H9 (cell line): Measurements from ENCODE around the gene ROBO1. TPM values are rescaled to one million over a fixed set of nuclear protein-coding genes. Genes with fewer than 3 reads are reported as not detected.

ENCODE experiments used
- DNase-seq: peaks from one replicate; pipeline ENCODE4 v3.0.0-alpha.2; 2017
- H2AFZ ChIP-seq: one replicate; pipeline ENCODE4 v1.6.1; 2013; ENCODE audit warnings: mild to moderate bottlenecking, low read length, control low read depth, moderate library complexity
- H2AK5ac ChIP-seq: 2 replicates; pipeline ENCODE4 v1.6.1; 2013; ENCODE audit warnings: low read length, control low read depth, mixed read lengths; ENCODE audit not compliant: insufficient read length
- H2BK120ac ChIP-seq: one replicate; pipeline ENCODE4 v1.6.1; 2013; ENCODE audit warnings: low read depth, mild to moderate bottlenecking, low read length, control low read depth, inconsistent platforms; ENCODE audit not compliant: poor library complexity, severe bottlenecking
- H2BK12ac ChIP-seq: 2 replicates; pipeline ENCODE4 v1.6.1; 2013; ENCODE audit warnings: low read length, control low read depth, mixed read lengths, low read depth; ENCODE audit not compliant: insufficient read length
- H2BK15ac ChIP-seq: 2 replicates; pipeline ENCODE4 v1.6.1; 2013; ENCODE audit warnings: low read depth, low read length, control low read depth
- H2BK20ac ChIP-seq: one replicate; pipeline ENCODE4 v1.6.1; 2013; ENCODE audit warnings: low read depth, mild to moderate bottlenecking, low read length, control low read depth, inconsistent platforms; ENCODE audit not compliant: poor library complexity, severe bottlenecking
- H2BK5ac ChIP-seq: 2 replicates; pipeline ENCODE4 v1.6.1; 2013; ENCODE audit warnings: low read length, control low read depth, mixed read lengths; ENCODE audit not compliant: insufficient read length
- H3K14ac ChIP-seq: 2 replicates; pipeline ENCODE4 v1.6.1; 2013; ENCODE audit warnings: low read length, control low read depth; ENCODE audit not compliant: insufficient read depth
- H3K18ac ChIP-seq: 2 replicates; pipeline ENCODE4 v1.6.1; 2013; ENCODE audit warnings: low read depth, mild to moderate bottlenecking, mixed read lengths, low read length, control low read depth; ENCODE audit not compliant: insufficient read length
- H3K23ac ChIP-seq: 2 replicates; pipeline ENCODE4 v1.6.1; 2013; ENCODE audit warnings: low read length, control low read depth, mixed read lengths, low read depth; ENCODE audit not compliant: insufficient read length
- H3K23me2 ChIP-seq: 2 replicates; pipeline ENCODE4 v1.6.1; 2013; ENCODE audit warnings: low read depth, mild to moderate bottlenecking, mixed read lengths, low read length, control low read depth; ENCODE audit not compliant: insufficient read length, poor library complexity, severe bottlenecking
- H3K27ac ChIP-seq: 2 replicates; pipeline ENCODE4 v1.5.1; 2013; ENCODE audit warnings: low read length, control low read depth, mixed read lengths, low read depth; ENCODE audit not compliant: insufficient read length
- H3K27me3 ChIP-seq: 2 replicates; pipeline ENCODE4 v1.6.1; 2013; ENCODE audit warnings: low read length, control low read depth, inconsistent platforms; ENCODE audit not compliant: insufficient read depth
- H3K4ac ChIP-seq: 2 replicates; pipeline ENCODE4 v1.6.1; 2013; ENCODE audit warnings: low read depth, mild to moderate bottlenecking, control low read depth, inconsistent platforms, low read length, moderate library complexity
- H3K4me1 ChIP-seq: 2 replicates; pipeline ENCODE4 v1.6.1; 2013; ENCODE audit warnings: low read length, control low read depth, inconsistent platforms; ENCODE audit not compliant: insufficient read depth
- H3K4me2 ChIP-seq: 2 replicates; pipeline ENCODE4 v1.6.1; 2013; ENCODE audit warnings: low read length, control low read depth, mixed read lengths; ENCODE audit not compliant: insufficient read length, insufficient read depth
- H3K56ac ChIP-seq: 2 replicates; pipeline ENCODE4 v1.6.1; 2013; ENCODE audit warnings: low read depth, mild to moderate bottlenecking, mixed read lengths, low read length, control low read depth; ENCODE audit not compliant: insufficient read length
- H3K79me1 ChIP-seq: 2 replicates; pipeline ENCODE4 v1.6.1; 2013; ENCODE audit warnings: low read depth, mild to moderate bottlenecking, moderate library complexity, low read length, control low read depth, inconsistent platforms; ENCODE audit not compliant: insufficient read depth, poor library complexity, severe bottlenecking
- H3K79me2 ChIP-seq: 2 replicates; pipeline ENCODE4 v1.6.1; 2013; ENCODE audit warnings: low read length, control low read depth, inconsistent platforms; ENCODE audit not compliant: insufficient read depth
- H3K9ac ChIP-seq: 2 replicates; pipeline ENCODE4 v1.6.1; 2013; ENCODE audit warnings: low read length, control low read depth, mixed read lengths; ENCODE audit not compliant: insufficient read length; ENCODE audit errors: extremely low read depth
- H3K9me3 ChIP-seq: one replicate; pipeline ENCODE4 v1.6.1; 2013; ENCODE audit warnings: low read depth, low read length, inconsistent platforms; ENCODE audit not compliant: control insufficient read depth
- H3T11ph ChIP-seq: one replicate; pipeline ENCODE4 v1.6.1; 2013; ENCODE audit warnings: mild to moderate bottlenecking, low read length, control low read depth, inconsistent platforms
- H4K20me1 ChIP-seq: one replicate; pipeline ENCODE4 v1.6.1; 2013; ENCODE audit not compliant: control insufficient read depth, insufficient read length, insufficient read depth
- H4K5ac ChIP-seq: 2 replicates; pipeline ENCODE4 v1.6.1; 2013; ENCODE audit warnings: low read depth, mild to moderate bottlenecking, mixed read lengths, low read length, control low read depth; ENCODE audit not compliant: insufficient read length
- H4K8ac ChIP-seq: replicated peaks from 2 replicates; pipeline ENCODE4 v1.6.1; 2013; ENCODE audit warnings: low read length, control low read depth, mixed read lengths, low read depth; ENCODE audit not compliant: insufficient read length
- H4K91ac ChIP-seq: 2 replicates; pipeline ENCODE4 v1.6.1; 2013; ENCODE audit warnings: low read depth, mild to moderate bottlenecking, moderate library complexity, mixed read lengths, low read length, control low read depth; ENCODE audit not compliant: insufficient read length
- H3K27ac Mint-ChIP-seq, 3 experiments: 2 replicates in 2 of 3; 3 replicates in 1 of 3; pipeline ENCODE4 v1.8.0; 2020 to 2021; ENCODE audit warnings: mixed read lengths in 3 of 3, mild to moderate bottlenecking in 1 of 3, moderate library complexity in 1 of 3
- H3K27me3 Mint-ChIP-seq: 2 replicates; pipeline ENCODE4 v1.8.0; 2021; ENCODE audit warnings: low read depth, mild to moderate bottlenecking, moderate library complexity, mixed read lengths
- H3K36me3 Mint-ChIP-seq, 3 experiments: 2 replicates in 2 of 3; 3 replicates in 1 of 3; pipeline ENCODE4 v1.8.0; 2020 to 2021; ENCODE audit warnings: low read depth in 3 of 3, mixed read lengths in 3 of 3; ENCODE audit not compliant: insufficient read depth in 1 of 3
- H3K4me1 Mint-ChIP-seq, 2 experiments: 2 replicates each; pipeline ENCODE4 v1.8.0; 2020; ENCODE audit warnings: mixed read lengths in 2 of 2
- H3K4me3 Mint-ChIP-seq, 2 experiments: 2 replicates in 1 of 2; 3 replicates in 1 of 2; pipeline ENCODE4 v1.8.0; 2020 to 2021; ENCODE audit warnings: mild to moderate bottlenecking in 2 of 2, mixed read lengths in 2 of 2, moderate library complexity in 1 of 2
- H3K9me3 Mint-ChIP-seq, 2 experiments: 2 replicates in 1 of 2; 3 replicates in 1 of 2; pipeline ENCODE4 v1.8.0; 2020; ENCODE audit warnings: mild to moderate bottlenecking in 2 of 2, mixed read lengths in 2 of 2, moderate library complexity in 1 of 2
- WGBS: extraction: QIAGEN DNeasy Blood & Tissue Kit; methylation state at CpG from one replicate; pipeline ENCODE4 v1.1.7; 2013; ENCODE audit warnings: missing lambda C conversion rate, low lambda C conversion rate, mixed read lengths; ENCODE audit not compliant: insufficient read length; ENCODE audit errors: extremely low coverage; 5-methylcytosine and 5-hydroxymethylcytosine counted together
- total RNA-seq: library from RNA; stranded (reverse); gene quantifications from 2 replicates; pipeline ENCODE4 v1.2.1, GENCODE V29; 2021
- TF ChIP-seq, protein P1 (sequence below): fragments of 200-600 bp; sonication (generic); conservative IDR thresholded peaks from 3 replicates; pipeline ENCODE4 v1.8.0; 2021; ENCODE audit warnings: antibody characterized with exemption, mild to moderate bottlenecking

The ROBO1 gene
- total RNA-seq, 1 experiment from 2014 or later, result 62.7 TPM

DNA sequence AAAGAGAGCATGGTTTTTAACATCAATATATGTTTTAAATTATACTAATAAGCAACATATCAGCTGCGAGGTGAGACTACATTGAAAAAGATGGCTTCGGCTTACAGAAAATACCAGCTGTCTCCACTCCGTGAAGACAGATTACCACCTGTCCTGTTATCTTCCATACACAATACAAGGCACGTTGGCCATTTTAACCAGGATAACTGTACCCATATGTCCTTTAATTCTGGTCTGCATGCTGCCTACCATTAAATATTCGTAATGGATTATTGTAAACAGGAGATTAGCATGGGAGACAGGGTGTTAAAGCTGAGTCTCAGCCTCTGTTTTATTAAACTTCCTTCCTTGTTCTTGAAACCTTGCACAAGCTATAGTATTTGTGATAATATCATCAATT is 855.5 kb downstream of the ROBO1 start:
- Histone ChIP-seq H4K5ac (no peak overlapping the region), H3K23ac (no peak overlapping the region), H3K18ac (no peak overlapping the region), H3K4me2 (no peak overlapping the region), H3K27me3 (no peaks in the 10 kb centered on the region), H3K79me1 (no peaks in the 10 kb centered on the region), H2BK15ac (no peak overlapping the region), H3K23me2 (no peaks in the 10 kb centered on the region), H2BK120ac (no peak overlapping the region), H4K20me1 (no peaks in the 10 kb centered on the region), H2AK5ac (no peak overlapping the region), H2AFZ (no peak overlapping the region), H2BK5ac (no peak overlapping the region), H3K14ac (no peak overlapping the region), H2BK12ac (no peak overlapping the region), H3K4ac (no peak overlapping the region), H3K4me1 (no peaks in the 10 kb centered on the region), H3K56ac (no peak overlapping the region), H3K9ac (no peak overlapping the region), H3K27ac (no peak overlapping the region), H4K8ac (no peak overlapping the region), H2BK20ac (no peak overlapping the region), H3T11ph (no peak overlapping the region), H4K91ac (no peak overlapping the region), H3K79me2 (0 out of 2 replicates have a peak, but pooled peaks cover 3% of the 10 kb centered on the region), H3K9me3 (no peaks in the 10 kb centered on the region)
- WGBS, result no CpG with 5 or more reads among the region's 5 CpGs
- peaks cover 0 to under 1% (median 0%) of the 10 kb centered on the region in 3 experiments; a peak in 1 of 7 replicates for H3K36me3 Mint-ChIP-seq
- H3K4me1 Mint-ChIP-seq, result peaks cover 7 to 8% of the 10 kb centered on the region in 2 experiments
- DNase-seq, result no peak
- no peaks in the 10 kb centered on the region for H3K27me3 Mint-ChIP-seq
- no peaks in the 10 kb centered on the region for H3K9me3 Mint-ChIP-seq
- TF ChIP-seq, protein P1, sequence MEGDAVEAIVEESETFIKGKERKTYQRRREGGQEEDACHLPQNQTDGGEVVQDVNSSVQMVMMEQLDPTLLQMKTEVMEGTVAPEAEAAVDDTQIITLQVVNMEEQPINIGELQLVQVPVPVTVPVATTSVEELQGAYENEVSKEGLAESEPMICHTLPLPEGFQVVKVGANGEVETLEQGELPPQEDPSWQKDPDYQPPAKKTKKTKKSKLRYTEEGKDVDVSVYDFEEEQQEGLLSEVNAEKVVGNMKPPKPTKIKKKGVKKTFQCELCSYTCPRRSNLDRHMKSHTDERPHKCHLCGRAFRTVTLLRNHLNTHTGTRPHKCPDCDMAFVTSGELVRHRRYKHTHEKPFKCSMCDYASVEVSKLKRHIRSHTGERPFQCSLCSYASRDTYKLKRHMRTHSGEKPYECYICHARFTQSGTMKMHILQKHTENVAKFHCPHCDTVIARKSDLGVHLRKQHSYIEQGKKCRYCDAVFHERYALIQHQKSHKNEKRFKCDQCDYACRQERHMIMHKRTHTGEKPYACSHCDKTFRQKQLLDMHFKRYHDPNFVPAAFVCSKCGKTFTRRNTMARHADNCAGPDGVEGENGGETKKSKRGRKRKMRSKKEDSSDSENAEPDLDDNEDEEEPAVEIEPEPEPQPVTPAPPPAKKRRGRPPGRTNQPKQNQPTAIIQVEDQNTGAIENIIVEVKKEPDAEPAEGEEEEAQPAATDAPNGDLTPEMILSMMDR, result no peak
- no peak overlapping the region for H3K27ac Mint-ChIP-seq
- H3K4me3 Mint-ChIP-seq, result no peak overlapping the region
